NCI-H446 treated with DMSO at 0.1 percent for 48 hours (cell line): Measurements from ENCODE around the gene EIF3A.

Experiments used
- DNase-seq: peaks from one replicate; lab custom pipeline; 2025; lab: John Stamatoyannopoulos, UW

EIF3A gene

DNA sequence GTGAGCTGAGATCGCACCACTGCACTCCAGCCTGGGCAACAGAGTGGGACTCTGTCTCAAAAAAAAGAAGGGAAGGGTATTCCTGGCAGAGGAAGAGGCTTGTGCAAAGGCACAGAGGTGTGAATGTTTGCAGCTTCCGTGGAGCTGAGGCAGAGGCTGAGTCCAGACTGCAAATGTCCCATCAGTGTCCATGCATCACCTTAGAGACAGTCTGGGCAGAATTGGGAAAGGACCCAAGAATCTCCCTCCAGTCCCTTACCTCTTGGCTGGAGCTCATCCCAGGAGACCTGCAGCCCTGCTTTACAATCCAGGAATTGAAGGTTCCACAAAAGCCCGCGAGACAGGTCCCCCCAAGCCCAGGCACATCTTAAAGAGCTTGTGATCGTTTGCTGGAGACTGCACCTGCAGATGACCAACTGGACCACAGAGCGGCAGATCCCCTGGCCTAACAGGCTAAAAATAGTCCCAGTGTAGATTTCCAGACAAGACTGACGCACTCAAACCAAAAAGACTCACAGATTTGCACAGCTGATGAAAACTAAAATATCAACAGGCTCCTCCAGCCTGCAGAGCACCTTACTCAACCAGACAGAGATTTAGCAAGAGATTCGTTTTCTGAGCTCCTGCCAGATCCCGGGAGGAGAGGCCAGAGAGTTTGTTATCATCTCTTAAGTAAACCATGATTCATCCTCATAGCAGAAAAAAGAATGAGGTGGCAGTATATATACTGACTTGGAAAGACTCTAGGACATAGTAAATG is 74.0 kb downstream of the EIF3A start:
- DNase-seq, result peak; percentile 16

DNA sequence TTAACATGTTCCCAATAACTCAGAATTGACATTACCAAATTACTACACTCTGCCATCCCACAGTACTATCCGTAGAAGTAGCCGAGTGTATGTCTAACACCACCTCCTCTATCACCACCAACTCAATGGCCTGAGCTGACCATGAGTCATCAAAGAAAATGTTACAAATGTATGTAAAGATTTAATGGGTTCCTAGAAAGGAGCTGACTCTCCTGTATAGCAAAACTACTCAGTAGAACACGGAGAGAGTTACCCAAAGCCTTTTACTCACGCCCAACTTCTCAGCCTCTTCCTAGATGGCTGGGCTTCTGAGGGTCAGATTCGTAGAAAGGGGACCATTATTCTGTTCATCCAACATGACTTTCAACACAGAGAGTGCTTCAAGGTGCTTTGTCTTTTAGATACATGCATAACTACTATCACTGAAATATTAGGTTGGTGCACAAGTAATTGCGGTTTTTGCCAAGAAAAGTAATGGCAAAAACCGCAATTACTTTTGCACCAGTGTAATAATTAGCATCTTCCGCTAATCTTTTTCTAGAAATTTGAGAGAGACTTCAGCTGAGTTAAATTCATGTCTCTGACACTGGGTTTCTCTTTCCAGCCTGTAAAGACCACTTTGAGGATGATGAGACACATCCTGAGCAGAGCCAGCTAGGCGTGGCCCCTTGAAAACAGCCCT is 75.1 kb downstream of the EIF3A start:
- no peak for DNase-seq

GRCh38 chr10:119003572-119004289 is 76.9 kb downstream of the EIF3A start:
- DNase-seq, result no peak

GRCh38 chr10:119001717-119002500 is 78.7 kb downstream of the EIF3A start:
- no peak for DNase-seq

DNA sequence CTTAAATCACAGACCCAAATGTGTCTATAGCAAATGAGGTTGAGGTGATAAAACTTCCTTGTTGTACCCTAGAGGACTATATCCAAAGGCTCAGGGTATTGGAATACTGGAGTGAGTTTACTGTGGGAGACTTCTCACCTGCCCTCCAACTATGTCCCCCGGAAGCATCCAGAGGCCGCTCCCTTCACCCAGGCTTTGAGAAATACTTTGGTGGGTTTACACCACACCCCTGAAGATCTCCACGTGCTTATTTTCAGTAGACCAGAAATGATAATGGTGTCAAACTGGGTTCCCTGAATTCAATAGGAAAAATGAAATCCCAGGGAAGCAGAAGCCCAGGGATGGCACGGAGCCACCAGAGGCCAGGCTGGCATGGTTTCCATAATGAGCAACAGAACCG is 82.4 kb downstream of the EIF3A start:
- no peak for DNase-seq

DNA sequence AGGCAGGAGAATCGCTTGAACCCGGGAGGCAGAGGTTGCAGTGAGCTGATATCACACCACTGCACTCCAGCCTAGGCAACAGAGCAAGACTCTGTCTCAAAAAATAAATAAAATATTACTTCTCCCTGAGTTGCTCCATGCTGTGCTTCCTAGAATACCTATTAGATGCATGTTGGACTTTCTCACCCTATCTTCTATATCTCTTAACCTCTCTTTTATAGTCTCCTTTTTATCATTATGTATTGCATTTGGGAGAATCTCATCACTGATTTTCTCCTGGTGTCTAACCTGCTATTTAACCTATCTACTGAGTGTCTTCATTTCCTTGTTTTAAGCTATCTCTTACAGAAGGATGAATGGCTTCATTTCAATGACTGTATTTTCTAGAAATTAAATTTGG is 83.2 kb downstream of the EIF3A start:
- DNase-seq, result no peak

- no peak for DNase-seq
Measured at GRCh38 chr10:118995739-118996138, 84.9 kb downstream of the EIF3A start.

DNA sequence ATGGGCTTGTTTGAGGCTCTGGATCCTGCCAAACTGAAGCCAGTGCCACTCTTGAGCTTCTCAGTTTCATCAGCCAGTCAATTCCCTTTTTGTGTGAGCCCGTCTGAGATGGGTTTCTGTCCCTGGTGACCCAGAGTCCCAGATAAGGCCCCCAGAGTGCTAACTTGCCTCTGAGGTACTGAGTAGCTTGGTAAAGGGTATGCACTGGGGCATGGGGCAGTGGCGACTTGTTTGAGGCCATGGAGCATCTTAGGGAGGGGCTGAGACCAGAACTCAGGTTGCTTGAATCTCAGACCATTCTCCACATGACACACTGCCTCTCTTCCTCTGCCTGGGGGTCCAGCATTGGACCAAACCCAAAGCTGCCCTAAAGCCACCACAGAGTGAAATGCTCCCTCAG is 86.3 kb downstream of the EIF3A start:
- DNase-seq, result no peak

GRCh38 chr10:118993214-118993613 is 87.4 kb downstream of the EIF3A start:
- DNase-seq, result no peak

- no peak for DNase-seq
Measured at GRCh38 chr10:118992496-118992895, 88.1 kb downstream of the EIF3A start.

DNA sequence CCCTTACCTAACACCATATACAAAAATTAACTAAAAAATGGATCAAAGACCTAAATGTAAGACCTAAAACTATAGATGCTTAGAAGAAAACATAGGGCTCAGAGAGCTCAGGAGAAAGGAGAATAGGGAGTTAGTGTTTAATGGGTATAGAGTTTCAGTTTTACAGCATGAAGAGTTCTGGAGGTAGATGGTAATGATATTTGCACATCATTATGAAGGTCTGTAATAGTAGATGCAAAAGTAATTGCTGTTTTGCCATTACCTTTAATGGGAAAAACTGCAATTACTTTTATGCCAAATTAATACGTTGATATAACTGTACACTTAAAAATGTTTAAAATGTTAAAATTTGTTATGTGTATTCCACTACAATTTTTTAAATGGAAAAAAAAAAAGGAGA is 90.3 kb downstream of the EIF3A start:
- no peak for DNase-seq

DNA sequence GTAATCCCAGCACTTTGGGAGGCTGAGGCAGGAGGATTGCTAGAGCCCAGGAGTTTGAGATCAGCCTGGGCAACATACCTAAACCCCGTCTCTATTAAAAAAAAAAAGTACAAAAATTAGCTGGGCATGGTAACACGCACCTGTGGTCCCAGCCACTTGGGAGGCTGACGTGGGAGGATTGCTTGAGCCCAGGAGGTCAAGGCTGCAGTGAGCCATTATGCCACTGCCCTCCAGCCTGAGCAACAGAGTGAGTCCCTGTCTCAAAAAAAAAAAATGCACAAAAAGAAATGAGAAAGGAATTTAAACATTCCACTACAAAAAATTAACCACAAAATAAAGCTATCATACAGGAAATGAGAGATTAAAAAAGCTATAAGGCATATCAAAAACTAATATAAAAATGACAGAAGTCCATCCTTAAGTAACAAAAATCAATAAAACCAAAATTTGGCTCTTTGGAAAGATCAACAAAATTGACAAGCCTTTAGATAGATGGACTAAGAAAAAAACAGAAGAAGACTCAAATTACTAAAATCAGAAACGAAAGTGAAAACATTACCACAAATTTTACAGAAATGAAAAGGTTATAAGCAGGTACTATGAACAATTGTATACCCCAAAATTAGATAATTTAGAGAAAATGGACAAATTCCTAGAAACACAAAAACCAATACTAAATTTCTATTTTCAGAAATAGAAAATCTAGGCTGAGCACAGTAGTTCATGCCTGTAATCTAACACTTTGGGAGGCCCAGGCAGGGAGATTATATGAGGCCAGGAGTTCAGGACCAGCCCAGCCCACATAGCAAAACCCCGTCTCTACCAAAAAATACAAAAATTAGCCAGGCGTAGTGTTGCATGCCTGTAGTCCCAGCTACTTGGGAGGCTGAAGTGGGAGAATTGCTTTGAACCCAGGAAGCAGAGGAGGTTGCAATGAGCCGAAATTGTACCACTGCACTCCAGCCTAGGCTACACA is 93.5 kb downstream of the EIF3A start:
- no peak for DNase-seq

DNA sequence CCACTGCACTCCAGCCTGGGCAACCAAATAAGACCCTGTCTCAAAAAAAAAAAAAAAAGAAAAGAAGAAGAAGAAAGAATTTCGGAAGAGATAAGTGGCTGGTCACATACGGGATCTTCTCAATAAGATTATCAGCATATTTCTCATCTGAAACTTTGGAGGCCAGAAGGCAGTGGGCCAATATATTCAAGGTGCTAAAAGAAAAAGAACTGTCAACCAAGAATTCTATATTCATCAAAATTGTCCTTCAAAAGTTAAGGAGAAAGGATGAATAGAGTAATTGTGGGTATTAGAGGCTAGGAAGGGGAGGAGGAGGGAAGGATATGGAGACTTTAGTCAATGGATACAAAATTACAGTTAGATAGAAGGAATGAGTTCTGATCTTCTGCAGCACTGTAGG is 95.0 kb downstream of the EIF3A start:
- DNase-seq, result no peak
